Measurements from ENCODE around the gene ADCY3.

DNA sequence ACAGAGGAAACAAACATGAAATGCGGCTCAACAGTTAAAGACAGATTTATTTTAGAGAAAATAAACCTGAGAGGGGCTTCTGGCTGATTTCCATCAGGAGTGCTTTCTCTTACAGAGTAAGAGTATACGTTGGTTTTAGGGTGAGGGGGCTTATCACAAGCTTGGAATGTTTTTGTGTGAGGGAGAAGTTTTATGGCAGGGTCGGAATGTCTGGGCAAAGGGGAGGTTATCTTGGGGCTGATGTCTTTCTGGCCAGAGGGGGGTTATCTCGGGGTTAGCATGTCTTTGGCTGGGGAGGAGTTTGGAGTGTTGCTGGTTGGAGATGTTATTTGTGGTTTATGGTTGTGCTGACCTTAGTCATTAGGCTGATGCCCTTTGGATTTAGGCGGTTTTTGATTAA, 149.0 kb downstream of the ADCY3 start:
- no peak for TF ChIP-seq POLR2A (IDR thresholded peaks at IDR 0.05)
- TF ChIP-seq, protein P1, sequence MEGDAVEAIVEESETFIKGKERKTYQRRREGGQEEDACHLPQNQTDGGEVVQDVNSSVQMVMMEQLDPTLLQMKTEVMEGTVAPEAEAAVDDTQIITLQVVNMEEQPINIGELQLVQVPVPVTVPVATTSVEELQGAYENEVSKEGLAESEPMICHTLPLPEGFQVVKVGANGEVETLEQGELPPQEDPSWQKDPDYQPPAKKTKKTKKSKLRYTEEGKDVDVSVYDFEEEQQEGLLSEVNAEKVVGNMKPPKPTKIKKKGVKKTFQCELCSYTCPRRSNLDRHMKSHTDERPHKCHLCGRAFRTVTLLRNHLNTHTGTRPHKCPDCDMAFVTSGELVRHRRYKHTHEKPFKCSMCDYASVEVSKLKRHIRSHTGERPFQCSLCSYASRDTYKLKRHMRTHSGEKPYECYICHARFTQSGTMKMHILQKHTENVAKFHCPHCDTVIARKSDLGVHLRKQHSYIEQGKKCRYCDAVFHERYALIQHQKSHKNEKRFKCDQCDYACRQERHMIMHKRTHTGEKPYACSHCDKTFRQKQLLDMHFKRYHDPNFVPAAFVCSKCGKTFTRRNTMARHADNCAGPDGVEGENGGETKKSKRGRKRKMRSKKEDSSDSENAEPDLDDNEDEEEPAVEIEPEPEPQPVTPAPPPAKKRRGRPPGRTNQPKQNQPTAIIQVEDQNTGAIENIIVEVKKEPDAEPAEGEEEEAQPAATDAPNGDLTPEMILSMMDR (IDR thresholded peaks at IDR 0.05), result no peak
